ENCODE results near the gene SMARCC2.

SMARCC2 gene

DNA sequence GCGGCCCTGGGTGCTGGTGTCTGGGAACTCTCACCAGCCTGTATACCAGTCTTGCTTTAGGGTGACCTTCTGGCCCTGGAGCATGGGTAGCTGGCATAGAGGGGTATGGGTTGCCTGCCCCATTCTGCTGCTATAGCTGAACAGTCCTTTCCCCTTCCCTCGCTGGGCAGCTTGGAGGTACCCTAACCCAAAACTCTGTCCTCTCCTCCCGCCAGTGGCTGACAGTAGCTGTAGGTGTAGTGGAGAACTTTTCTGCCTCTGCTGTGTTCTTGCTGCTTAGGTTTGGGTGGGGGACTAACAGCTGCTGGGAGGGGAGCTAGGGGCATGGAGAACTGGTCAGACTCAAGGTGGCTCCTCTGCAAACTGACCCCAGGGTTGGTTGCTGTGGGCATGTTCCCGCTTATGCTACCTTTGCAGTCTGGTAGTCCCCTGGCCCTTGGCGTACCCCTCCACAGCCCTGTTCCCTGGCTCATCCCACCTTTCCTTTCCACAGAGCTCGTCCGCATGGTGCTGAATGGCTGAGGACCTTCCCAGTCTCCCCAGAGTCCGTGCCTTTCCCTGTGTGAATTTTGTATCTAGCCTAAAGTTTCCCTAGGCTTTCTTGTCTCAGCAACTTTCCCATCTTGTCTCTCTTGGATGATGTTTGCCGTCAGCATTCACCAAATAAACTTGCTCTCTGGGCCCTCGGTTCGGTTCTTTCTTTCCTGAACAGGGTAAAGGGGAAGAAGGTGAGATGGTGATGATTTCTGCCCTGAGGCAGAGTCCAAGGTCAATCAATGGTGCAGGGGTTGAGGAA lies 28.2 kb downstream of the SMARCC2 start:
- no peak for TF ChIP-seq POLR2AphosphoS5 (IDR thresholded peaks at IDR 0.05; ENCODE audit: low read depth, low read length)
- no peak for TF ChIP-seq TAF1 (IDR thresholded peaks at IDR 0.05; ENCODE audit: borderline replicate concordance, insufficient read depth, low read length)
- TF ChIP-seq, protein P1, sequence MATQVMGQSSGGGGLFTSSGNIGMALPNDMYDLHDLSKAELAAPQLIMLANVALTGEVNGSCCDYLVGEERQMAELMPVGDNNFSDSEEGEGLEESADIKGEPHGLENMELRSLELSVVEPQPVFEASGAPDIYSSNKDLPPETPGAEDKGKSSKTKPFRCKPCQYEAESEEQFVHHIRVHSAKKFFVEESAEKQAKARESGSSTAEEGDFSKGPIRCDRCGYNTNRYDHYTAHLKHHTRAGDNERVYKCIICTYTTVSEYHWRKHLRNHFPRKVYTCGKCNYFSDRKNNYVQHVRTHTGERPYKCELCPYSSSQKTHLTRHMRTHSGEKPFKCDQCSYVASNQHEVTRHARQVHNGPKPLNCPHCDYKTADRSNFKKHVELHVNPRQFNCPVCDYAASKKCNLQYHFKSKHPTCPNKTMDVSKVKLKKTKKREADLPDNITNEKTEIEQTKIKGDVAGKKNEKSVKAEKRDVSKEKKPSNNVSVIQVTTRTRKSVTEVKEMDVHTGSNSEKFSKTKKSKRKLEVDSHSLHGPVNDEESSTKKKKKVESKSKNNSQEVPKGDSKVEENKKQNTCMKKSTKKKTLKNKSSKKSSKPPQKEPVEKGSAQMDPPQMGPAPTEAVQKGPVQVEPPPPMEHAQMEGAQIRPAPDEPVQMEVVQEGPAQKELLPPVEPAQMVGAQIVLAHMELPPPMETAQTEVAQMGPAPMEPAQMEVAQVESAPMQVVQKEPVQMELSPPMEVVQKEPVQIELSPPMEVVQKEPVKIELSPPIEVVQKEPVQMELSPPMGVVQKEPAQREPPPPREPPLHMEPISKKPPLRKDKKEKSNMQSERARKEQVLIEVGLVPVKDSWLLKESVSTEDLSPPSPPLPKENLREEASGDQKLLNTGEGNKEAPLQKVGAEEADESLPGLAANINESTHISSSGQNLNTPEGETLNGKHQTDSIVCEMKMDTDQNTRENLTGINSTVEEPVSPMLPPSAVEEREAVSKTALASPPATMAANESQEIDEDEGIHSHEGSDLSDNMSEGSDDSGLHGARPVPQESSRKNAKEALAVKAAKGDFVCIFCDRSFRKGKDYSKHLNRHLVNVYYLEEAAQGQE (IDR thresholded peaks at IDR 0.05; ENCODE audit: insufficient read depth in 1 of 2, low read depth in 2 of 2, low read length in 2 of 2) = no peak
- no peak for TF ChIP-seq FOXP2 (optimal IDR thresholded peaks at IDR 0.05; ENCODE audit: borderline replicate concordance, extremely low read depth, extremely low read length, insufficient read depth)
- TF ChIP-seq SIN3A (IDR thresholded peaks at IDR 0.05; ENCODE audit: borderline replicate concordance, insufficient read depth, low read length) = no peak

DNA sequence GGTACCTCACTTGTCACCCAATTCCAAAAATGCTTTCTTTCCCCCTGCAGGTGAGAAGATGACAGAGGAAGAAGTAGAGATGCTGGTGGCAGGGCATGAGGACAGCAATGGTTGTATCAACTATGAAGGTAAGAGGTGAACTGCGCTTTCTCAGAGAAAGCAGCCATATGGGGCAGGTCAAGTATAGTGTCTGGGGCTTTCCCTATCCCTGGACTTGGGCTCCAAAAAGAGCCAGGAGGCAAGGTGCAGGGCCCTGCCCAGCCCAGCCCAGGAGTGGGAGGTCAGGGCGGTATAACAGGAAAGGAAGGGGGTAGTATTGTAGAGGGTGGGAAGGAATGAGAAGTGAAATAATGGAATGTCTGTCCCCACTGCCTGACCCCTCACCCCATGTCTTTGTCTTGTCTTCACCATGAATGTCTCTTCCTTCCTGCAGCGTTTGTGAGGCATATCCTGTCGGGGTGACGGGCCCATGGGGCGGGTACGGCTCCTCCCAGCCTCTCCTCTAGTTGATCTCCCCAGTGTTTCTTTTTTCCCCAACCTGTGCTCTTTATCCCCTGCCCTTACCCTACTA lies 29.0 kb downstream of the SMARCC2 start:
- TF ChIP-seq FOXP2 (optimal IDR thresholded peaks at IDR 0.05; ENCODE audit: borderline replicate concordance, extremely low read depth, extremely low read length, insufficient read depth) (no peak), POLR2AphosphoS5 (IDR thresholded peaks at IDR 0.05; ENCODE audit: low read depth, low read length) (peak; percentile 50; the same call in 1 of the 2 replicates), SIN3A (IDR thresholded peaks at IDR 0.05; ENCODE audit: borderline replicate concordance, insufficient read depth, low read length) (no peak)
- TF ChIP-seq, protein P1 (IDR thresholded peaks at IDR 0.05; ENCODE audit: insufficient read depth in 1 of 2, low read depth in 2 of 2, low read length in 2 of 2) = no peak

DNA sequence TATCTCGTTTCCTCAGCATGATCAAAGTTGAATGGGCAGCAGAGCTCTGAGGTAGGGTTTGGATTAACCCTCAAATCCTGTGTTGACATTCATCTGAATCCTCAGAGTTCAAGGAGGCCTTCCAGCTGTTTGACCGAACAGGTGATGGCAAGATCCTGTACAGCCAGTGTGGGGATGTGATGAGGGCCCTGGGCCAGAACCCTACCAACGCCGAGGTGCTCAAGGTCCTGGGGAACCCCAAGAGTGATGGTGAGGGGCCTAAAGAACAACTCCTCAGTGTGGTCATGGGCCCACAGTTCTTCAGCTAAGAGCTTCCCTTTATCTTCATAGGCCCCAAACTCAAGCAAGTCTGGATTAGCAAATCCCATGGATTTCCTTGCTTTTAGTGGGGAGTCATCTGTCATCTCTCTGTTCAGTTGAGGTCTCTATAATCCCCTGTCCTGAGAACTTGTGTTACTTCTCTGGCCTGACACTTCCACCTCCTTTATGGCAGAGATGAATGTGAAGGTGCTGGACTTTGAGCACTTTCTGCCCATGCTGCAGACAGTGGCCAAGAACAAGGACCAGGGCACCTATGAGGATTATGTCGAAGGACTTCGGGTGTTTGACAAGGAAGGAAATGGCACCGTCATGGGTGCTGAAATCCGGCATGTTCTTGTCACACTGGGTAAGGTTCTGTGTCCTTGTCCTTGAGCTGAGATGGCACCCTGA lies 29.6 kb downstream of the SMARCC2 start:
- TF ChIP-seq SIN3A (IDR thresholded peaks at IDR 0.05; ENCODE audit: borderline replicate concordance, insufficient read depth, low read length) (no peak), FOXP2 (optimal IDR thresholded peaks at IDR 0.05; ENCODE audit: borderline replicate concordance, extremely low read depth, extremely low read length, insufficient read depth) (no peak), TAF1 (IDR thresholded peaks at IDR 0.05; ENCODE audit: borderline replicate concordance, insufficient read depth, low read length) (no peak), POLR2AphosphoS5 (IDR thresholded peaks at IDR 0.05; ENCODE audit: low read depth, low read length) (peak; percentile 7; the same call in 1 of the 2 replicates)
- TF ChIP-seq, protein P1 (IDR thresholded peaks at IDR 0.05; ENCODE audit: insufficient read depth in 1 of 2, low read depth in 2 of 2, low read length in 2 of 2) = no peak

DNA sequence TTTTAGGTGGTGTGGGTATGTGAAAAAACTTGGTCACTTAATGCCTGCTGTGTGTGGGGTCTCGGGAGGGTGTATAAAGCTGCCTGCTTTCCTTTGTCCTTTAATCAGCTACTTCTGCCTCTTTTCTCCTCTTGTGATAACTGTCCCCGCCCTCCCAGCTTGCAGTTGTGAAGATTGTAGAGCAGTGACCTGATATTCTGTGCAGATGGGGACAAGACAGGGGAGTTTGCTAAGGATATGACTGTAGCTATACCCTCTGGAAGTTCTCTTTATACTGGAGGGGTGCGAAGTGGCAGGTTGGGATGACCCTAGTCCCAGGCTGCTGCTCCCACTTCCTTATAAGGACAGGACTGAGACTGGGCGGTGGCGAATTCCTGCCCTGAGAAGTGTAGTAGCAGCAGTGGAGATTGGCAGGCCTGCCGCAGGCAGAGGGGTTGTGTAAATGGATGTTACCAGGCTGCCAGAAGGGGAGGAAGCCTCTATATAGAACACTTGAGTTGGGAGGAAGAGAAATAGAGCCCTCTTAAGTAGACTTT lies 30.3 kb downstream of the SMARCC2 start:
- TF ChIP-seq TAF1 (IDR thresholded peaks at IDR 0.05; ENCODE audit: borderline replicate concordance, insufficient read depth, low read length) (no peak), FOXP2 (optimal IDR thresholded peaks at IDR 0.05; ENCODE audit: borderline replicate concordance, extremely low read depth, extremely low read length, insufficient read depth) (no peak), SIN3A (IDR thresholded peaks at IDR 0.05; ENCODE audit: borderline replicate concordance, insufficient read depth, low read length) (no peak), POLR2AphosphoS5 (IDR thresholded peaks at IDR 0.05; ENCODE audit: low read depth, low read length) (no peak; the same call in 1 of the 2 replicates)
- TF ChIP-seq, protein P1 (IDR thresholded peaks at IDR 0.05; ENCODE audit: insufficient read depth in 1 of 2, low read depth in 2 of 2, low read length in 2 of 2) = no peak
